ENCODE measurements around the gene DLK1.

DNA sequence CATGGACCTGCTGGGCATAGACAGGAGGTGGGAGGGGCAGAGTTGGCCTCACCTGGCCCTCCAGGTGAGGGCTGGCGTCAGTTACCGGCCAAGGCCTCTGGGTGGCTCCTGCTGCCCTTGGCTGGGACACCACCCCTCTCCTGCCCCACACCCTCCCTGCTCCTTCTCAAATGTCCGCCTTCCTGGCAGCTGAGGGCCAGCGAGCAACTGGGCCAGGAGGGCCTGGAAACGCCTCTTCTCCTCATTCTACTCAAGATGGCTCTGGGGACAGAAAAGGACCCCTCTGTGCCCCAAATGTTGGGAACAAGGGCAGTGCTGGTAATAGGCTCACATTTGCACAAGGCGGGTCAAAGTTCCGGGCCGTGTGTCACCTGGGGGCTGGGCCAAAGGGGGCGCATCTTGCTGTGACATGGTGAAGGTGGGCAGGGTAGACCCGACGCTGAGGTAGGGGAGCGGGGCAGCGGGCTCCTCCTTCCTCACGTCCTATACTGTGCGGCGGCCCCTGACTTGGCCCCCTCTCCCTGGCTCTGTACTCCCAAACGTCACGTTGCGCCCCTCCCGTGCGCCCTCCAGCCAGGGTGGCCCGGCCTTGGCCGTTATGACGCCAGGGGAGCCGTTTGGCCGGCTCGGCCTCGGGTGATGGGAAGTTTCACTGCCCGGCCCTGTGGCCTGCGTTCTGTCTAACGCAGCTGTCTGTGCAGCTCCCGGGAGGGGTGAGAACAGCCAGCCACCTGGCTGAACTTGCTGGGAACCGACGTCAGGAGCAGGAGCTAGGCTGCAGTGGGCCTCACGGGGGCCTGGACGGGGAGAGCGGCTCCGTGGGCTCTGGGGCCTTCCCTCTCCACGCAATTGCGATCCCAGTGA is 18.0 kb upstream of the DLK1 start:
- TF ChIP-seq, protein P1, sequence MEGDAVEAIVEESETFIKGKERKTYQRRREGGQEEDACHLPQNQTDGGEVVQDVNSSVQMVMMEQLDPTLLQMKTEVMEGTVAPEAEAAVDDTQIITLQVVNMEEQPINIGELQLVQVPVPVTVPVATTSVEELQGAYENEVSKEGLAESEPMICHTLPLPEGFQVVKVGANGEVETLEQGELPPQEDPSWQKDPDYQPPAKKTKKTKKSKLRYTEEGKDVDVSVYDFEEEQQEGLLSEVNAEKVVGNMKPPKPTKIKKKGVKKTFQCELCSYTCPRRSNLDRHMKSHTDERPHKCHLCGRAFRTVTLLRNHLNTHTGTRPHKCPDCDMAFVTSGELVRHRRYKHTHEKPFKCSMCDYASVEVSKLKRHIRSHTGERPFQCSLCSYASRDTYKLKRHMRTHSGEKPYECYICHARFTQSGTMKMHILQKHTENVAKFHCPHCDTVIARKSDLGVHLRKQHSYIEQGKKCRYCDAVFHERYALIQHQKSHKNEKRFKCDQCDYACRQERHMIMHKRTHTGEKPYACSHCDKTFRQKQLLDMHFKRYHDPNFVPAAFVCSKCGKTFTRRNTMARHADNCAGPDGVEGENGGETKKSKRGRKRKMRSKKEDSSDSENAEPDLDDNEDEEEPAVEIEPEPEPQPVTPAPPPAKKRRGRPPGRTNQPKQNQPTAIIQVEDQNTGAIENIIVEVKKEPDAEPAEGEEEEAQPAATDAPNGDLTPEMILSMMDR (IDR thresholded peaks at IDR 0.05; ENCODE audit: poor library complexity): peak; percentile 43
- TF ChIP-seq EZH2 (IDR thresholded peaks at IDR 0.05; ENCODE audit: borderline replicate concordance) (no peak), EZH2phosphoT487 (IDR thresholded peaks at IDR 0.05; ENCODE audit: low read depth, severe bottlenecking, unreplicated experiment) (no peak)

Data from hepatocyte (in vitro differentiated cells).